Lung (tissue), 12 donors: Measurements from ENCODE around the gene AKAP13. TPM values are rescaled to one million over a fixed set of nuclear protein-coding genes. Genes with fewer than 3 reads are reported as not detected.
A peak's percentile ranks its signal among the peaks of the same experiment; 100 is the strongest.
"Not testable (repeated sequence)": the region's sequence is repeated elsewhere in the genome, so short reads cannot be mapped to it uniquely, and the experiment has no call there.

Experiments
- ATAC-seq: fragments of 200-7000 bp; cut with Tn5 transposase; one replicate; pipeline ENCODE4 v1.9.1; 2020; ENCODE audit warnings: moderate number of reproducible peaks; ENCODE audit not compliant: insufficient read depth, low FRiP score
- DNase-seq, 3 donors: peaks; one replicate each; pipeline ENCODE4 v3.0.0-alpha.2; 2013 to 2017
- H3K27ac ChIP-seq, 2 donors: one replicate each; pipeline ENCODE4 v1.5.1; 2013; ENCODE audit warnings: mild to moderate bottlenecking in 2 of 2, moderate library complexity in 2 of 2, control low read depth in 1 of 2, inconsistent platforms in 1 of 2, low read depth in 1 of 2, low read length in 1 of 2
- H3K27me3 ChIP-seq, 3 donors: one replicate each; pipeline ENCODE4 v1.5.1; 2013; ENCODE audit warnings: low read length in 2 of 3; ENCODE audit not compliant: control insufficient read depth in 3 of 3, insufficient read depth in 3 of 3
- H3K36me3 ChIP-seq, 4 donors: one replicate each; pipeline ENCODE4 v1.5.1; 2013; ENCODE audit warnings: low read length in 4 of 4, mild to moderate bottlenecking in 1 of 4, moderate library complexity in 1 of 4; ENCODE audit not compliant: control insufficient read depth in 4 of 4, insufficient read depth in 4 of 4
- H3K4me1 ChIP-seq, 5 donors: one replicate each; pipeline ENCODE4 v1.5.1; 2013; ENCODE audit warnings: low read length in 5 of 5, mild to moderate bottlenecking in 2 of 5, moderate library complexity in 1 of 5; ENCODE audit not compliant: control insufficient read depth in 5 of 5, insufficient read depth in 5 of 5
- H3K4me3 ChIP-seq: one replicate; pipeline ENCODE4 v1.5.1; 2013; ENCODE audit warnings: mild to moderate bottlenecking, control low read depth, moderate library complexity
- H3K9ac ChIP-seq, 2 donors: one replicate each; pipeline ENCODE4 v1.5.1; 2013; ENCODE audit warnings: low read length in 2 of 2, control low read depth in 1 of 2; ENCODE audit not compliant: insufficient read depth in 1 of 2
- H3K9me3 ChIP-seq, 4 donors: one replicate each; pipeline ENCODE4 v1.5.1; 2013; ENCODE audit warnings: low read length in 3 of 4, mild to moderate bottlenecking in 1 of 4, moderate library complexity in 1 of 4; ENCODE audit not compliant: control insufficient read depth in 4 of 4, insufficient read depth in 3 of 4
- WGBS, 2 donors: extraction: QIAGEN DNeasy Blood & Tissue Kit; methylation state at CpG; one replicate each; pipeline ENCODE4 v1.1.7; 2013; 5-methylcytosine and 5-hydroxymethylcytosine counted together
- polyA plus RNA-seq, 2 donors: library from polyadenylated mRNA; stranded (reverse); fragments of 200-250 nt; gene quantifications; one replicate each; pipeline ENCODE4 v1.2.1, GENCODE V29; 2013
- total RNA-seq, 2 donors: library from RNA; depleted of rRNA in 1 of 2; stranded (reverse); fragments of >200 nt in 1 of 2; gene quantifications; one replicate each; pipeline ENCODE4 v1.2.1, GENCODE V29; 2014 to 2021
- TF ChIP-seq, protein P1 (sequence below): IDR thresholded peaks from 2 replicates; pipeline ENCODE4 v1.5.1; 2012; ENCODE audit warnings: mild to moderate bottlenecking; ENCODE audit errors: control extremely low read depth, extremely low read depth
- donor health status: control.
- donor health status: control.
- donor health status: Bipolar disorder and iron deficiency.
- donor health status: healthy.
- donor health status: DM: yes; HTN: yes; CAD: no.

AKAP13 gene
- total and polyA plus RNA-seq, 4 donors: 102 to 1,115 (median 259) TPM

GRCh38 chr15:85336880-85337279 lies 43.5 kb upstream of the AKAP13 start:
- no peaks in the 10 kb centered on the region for H3K36me3 ChIP-seq
- ATAC-seq (no peak), DNase-seq (no peak)
- peaks cover 0 to 36% (median 10%) of the 10 kb centered on the region in 5 donors for H3K4me1 ChIP-seq
- 59 to 67% methylated on average over 5 of the region's 5 CpGs for WGBS, 2 donors
- peak overlapping the region in 1 of 2 donors; percentile 83 for H3K27ac ChIP-seq
- TF ChIP-seq, protein P1, sequence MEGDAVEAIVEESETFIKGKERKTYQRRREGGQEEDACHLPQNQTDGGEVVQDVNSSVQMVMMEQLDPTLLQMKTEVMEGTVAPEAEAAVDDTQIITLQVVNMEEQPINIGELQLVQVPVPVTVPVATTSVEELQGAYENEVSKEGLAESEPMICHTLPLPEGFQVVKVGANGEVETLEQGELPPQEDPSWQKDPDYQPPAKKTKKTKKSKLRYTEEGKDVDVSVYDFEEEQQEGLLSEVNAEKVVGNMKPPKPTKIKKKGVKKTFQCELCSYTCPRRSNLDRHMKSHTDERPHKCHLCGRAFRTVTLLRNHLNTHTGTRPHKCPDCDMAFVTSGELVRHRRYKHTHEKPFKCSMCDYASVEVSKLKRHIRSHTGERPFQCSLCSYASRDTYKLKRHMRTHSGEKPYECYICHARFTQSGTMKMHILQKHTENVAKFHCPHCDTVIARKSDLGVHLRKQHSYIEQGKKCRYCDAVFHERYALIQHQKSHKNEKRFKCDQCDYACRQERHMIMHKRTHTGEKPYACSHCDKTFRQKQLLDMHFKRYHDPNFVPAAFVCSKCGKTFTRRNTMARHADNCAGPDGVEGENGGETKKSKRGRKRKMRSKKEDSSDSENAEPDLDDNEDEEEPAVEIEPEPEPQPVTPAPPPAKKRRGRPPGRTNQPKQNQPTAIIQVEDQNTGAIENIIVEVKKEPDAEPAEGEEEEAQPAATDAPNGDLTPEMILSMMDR: no peak
- no peak overlapping the region for H3K9ac ChIP-seq
- H3K4me3 ChIP-seq: no peak overlapping the region
- no peaks in the 10 kb centered on the region for H3K9me3 ChIP-seq
- no peaks in the 10 kb centered on the region for H3K27me3 ChIP-seq

- no peaks in the 10 kb centered on the region for H3K36me3 ChIP-seq
- ATAC-seq (no peak), DNase-seq (no peak)
- no peak overlapping the region for H3K4me3 ChIP-seq
- TF ChIP-seq, protein P1: no peak
- H3K9ac ChIP-seq: no peak overlapping the region
- H3K27ac ChIP-seq: peak overlapping the region in 1 of 2 donors; percentile 83
- peaks cover 0 to 36% (median 10%) of the 10 kb centered on the region in 5 donors for H3K4me1 ChIP-seq
- H3K27me3 ChIP-seq: no peaks in the 10 kb centered on the region
- 64 to 75% methylated on average over 9 of the region's 9 CpGs for WGBS, 2 donors
- no peaks in the 10 kb centered on the region for H3K9me3 ChIP-seq
Measured at GRCh38 chr15:85337425-85338074, 42.9 kb upstream of the AKAP13 start.

GRCh38 chr15:85340321-85340665 lies 40.1 kb upstream of the AKAP13 start:
- TF ChIP-seq, protein P1: no peak
- no peaks in the 10 kb centered on the region for H3K9me3 ChIP-seq
- ATAC-seq (no peak), DNase-seq (peak in 1 of 3 donors; percentile 30)
- H3K36me3 ChIP-seq: no peaks in the 10 kb centered on the region
- H3K4me3 ChIP-seq: no peak overlapping the region
- WGBS, 2 donors: 68 to 80% methylated on average over 1 of the region's 1 CpG
- peaks cover 0 to 36% (median 11%) of the 10 kb centered on the region in 5 donors for H3K4me1 ChIP-seq
- no peak overlapping the region for H3K9ac ChIP-seq
- peak overlapping the region in 1 of 2 donors; percentile 46 for H3K27ac ChIP-seq
- H3K27me3 ChIP-seq: no peaks in the 10 kb centered on the region

GRCh38 chr15:85340852-85341251 lies 39.6 kb upstream of the AKAP13 start:
- TF ChIP-seq, protein P1: no peak
- Histone ChIP-seq H3K4me3 (no peak overlapping the region), H3K9ac (no peak overlapping the region), H3K27me3 (no peaks in the 10 kb centered on the region), H3K9me3 (no peaks in the 10 kb centered on the region), H3K4me1 (peaks cover 0 to 33% (median 10%) of the 10 kb centered on the region in 5 donors), H3K27ac (no peak overlapping the region), H3K36me3 (no peaks in the 10 kb centered on the region)
- ATAC-seq (no peak), DNase-seq (no peak)

- not testable (repeated sequence) for H3K27ac ChIP-seq, DNase-seq
- 81 to 85% methylated on average over 6 of the region's 6 CpGs for WGBS, 2 donors
Measured at GRCh38 chr15:85342163-85342562, 38.2 kb upstream of the AKAP13 start.

More at GRCh38 chr15:85342163-85342562, 38.2 kb upstream of the AKAP13 start:
- ATAC-seq, H3K9me3 ChIP-seq, H3K9ac ChIP-seq, H3K4me3 ChIP-seq, H3K27me3 ChIP-seq, H3K36me3 ChIP-seq: not testable (repeated sequence)
- peaks cover 0 to 28% (median 7%) of the 10 kb centered on the region in 5 donors for H3K4me1 ChIP-seq
